GM20431 (cell line): Measurements from ENCODE around the gene TRIM31.

Experiments used
- in situ Hi-C: fragments of 300-500 bp; cut with MseI, MboI; formaldehyde crosslinking; loops from one replicate; pipeline ENCODE4 v1.15.0; 2020; ENCODE audit warnings: low sequenced_read_pairs; ENCODE audit not compliant: unreplicated experiment

Gene TRIM31

DNA sequence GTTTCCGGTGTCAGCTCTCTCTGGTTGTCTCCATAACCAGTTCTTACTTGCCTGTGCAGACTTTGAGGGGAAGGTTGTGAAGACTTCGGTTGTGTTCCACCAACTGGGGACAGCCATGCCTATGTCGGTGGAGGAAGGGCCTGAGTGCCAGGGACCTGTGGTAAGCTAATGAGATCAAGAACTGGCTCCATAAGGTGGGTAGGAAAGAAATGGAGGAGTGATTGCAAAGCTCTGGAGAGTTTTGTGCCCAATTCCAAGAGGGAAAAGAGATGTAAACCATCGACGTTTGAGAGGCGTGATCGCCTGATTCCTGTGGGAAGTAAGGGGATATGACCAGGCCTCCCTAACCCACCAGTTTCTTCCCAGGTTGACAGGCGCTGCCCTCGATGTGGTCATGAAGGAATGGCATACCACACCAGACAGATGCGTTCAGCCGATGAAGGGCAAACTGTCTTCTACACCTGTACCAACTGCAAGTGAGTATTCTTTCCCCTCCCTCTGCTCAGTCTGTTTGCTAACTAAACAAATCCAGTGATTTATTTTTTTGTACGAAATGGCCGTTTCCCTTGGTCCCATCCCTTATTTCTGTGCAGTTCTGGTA lies 50.9 kb downstream of the TRIM31 start:
- in situ Hi-C loops, result no loop called here

DNA sequence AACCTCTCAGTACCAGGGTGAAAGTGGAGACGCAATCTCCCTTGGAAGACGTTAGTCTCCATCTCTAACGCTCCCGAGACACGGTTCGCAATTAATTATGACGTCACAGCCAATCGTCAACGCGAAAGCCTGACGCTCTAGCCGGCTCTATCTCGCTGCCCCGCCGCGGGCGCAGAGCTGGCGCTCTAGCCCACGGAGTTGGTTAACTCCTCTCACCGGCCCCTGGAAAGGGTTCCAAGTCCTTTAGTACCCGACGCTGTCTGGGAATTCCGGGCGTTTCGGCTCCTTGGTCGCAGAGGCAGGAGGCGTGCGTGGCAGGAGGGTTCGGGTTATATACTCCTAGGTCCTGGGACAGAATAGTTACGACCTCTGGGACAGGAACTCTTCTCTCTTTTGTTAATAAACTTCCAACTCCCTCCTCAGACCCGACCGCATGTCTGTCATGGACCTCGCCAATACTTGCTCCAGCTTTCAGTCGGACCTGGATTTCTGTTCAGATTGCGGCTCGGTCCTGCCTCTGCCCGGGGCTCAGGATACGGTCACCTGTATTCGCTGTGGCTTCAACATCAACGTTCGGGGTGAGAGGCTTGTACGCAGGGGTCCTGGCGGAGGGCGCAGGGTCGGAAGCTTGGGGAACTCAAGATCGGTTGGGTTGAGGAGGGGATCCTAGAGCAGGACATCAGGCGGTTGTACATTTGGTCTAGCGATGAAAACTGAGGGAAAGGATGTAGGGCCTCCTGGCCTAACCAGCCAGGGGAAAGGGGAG lies 51.6 kb downstream of the TRIM31 start, which contains the start of gene POLR1H:
POLR1H (plus strand) TSS at position 174 of the 766 bp plus-strand sequence; CDS start at position 434, 260 bp downstream.
- in situ Hi-C loops, result no loop called here

DNA sequence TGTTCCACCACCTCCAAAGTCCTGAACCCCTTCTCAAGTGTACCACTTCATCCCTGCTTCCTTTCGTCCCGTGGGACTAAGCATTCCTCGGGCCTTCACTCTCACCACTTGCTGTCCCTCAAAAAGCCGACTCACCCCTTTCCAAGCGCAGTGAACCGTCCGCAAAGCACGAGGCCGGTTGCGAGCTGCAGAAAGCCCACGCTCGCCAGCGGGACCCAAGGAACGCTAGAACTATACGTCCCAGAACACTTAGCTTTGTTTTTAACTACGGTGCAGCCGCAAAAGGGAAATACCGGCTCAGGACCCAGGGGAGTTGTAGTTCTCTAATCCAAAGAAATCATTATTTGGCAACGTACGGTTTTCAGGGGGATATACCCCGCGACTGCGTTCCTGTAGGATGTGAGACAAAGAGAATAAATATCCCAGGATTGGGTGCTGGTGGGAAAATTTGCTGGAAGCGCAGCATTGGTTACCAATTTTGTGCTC lies 52.2 kb downstream of the TRIM31 start:
- in situ Hi-C loops, result no loop called here

GRCh38 chr6:30055513-30055912 lies 57.4 kb downstream of the TRIM31 start:
- in situ Hi-C loops, result no loop called here

GRCh38 chr6:30053682-30054081 lies 59.2 kb downstream of the TRIM31 start:
- in situ Hi-C loops, result no loop called here
